ENCODE data around the gene DDX27.

The DDX27 gene

GRCh38 chr20:49225896-49226295 lies 6.7 kb downstream of the DDX27 start:
- Histone ChIP-seq H3K27ac (no peak overlapping the region), H3K4me3 (no peak overlapping the region)
- no peak for DNase-seq (ENCODE audit: low spot score)
- TF ChIP-seq, protein P1, sequence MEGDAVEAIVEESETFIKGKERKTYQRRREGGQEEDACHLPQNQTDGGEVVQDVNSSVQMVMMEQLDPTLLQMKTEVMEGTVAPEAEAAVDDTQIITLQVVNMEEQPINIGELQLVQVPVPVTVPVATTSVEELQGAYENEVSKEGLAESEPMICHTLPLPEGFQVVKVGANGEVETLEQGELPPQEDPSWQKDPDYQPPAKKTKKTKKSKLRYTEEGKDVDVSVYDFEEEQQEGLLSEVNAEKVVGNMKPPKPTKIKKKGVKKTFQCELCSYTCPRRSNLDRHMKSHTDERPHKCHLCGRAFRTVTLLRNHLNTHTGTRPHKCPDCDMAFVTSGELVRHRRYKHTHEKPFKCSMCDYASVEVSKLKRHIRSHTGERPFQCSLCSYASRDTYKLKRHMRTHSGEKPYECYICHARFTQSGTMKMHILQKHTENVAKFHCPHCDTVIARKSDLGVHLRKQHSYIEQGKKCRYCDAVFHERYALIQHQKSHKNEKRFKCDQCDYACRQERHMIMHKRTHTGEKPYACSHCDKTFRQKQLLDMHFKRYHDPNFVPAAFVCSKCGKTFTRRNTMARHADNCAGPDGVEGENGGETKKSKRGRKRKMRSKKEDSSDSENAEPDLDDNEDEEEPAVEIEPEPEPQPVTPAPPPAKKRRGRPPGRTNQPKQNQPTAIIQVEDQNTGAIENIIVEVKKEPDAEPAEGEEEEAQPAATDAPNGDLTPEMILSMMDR (IDR thresholded peaks at IDR 0.05) = no peak

GRCh38 chr20:49228676-49229075 lies 9.5 kb downstream of the DDX27 start:
- no peak overlapping the region for H3K4me3 ChIP-seq
- no peak overlapping the region for H3K27ac ChIP-seq
- TF ChIP-seq, protein P1 (IDR thresholded peaks at IDR 0.05) = no peak
- no peak for DNase-seq (ENCODE audit: low spot score)

DNA sequence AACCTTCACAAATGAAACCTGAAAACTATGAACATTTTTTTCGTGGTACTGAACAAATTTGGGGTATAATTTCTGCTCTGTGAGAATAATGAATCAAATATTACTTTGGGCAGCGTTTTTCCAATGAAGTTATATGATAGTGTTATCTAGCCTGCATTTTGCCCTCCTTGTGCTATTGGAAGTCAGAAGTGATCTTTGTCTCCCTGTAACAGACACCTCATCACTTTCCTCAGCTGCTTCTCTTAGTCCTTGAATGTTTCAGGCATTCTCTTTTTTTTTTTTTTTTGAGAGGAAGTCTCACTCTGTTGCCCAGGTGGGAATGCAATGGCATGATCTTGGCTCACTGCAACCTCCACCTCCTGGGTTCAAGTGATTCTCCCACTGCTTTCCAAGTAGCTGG lies 10.2 kb downstream of the DDX27 start:
- no peak for DNase-seq (ENCODE audit: low spot score)
- Histone ChIP-seq H3K4me3 (no peak overlapping the region), H3K27ac (no peak overlapping the region)
- TF ChIP-seq, protein P1 (IDR thresholded peaks at IDR 0.05) = no peak

- no peak for DNase-seq (ENCODE audit: low spot score)
- Histone ChIP-seq H3K4me3 (no peak overlapping the region), H3K27ac (peak overlapping the region in 1 of 2 donors; percentile 48)
- TF ChIP-seq, protein P1 (IDR thresholded peaks at IDR 0.05) = no peak
Measured at GRCh38 chr20:49230021-49230420, 10.8 kb downstream of the DDX27 start.

- TF ChIP-seq, protein P1 (IDR thresholded peaks at IDR 0.05) = no peak
- Histone ChIP-seq H3K27ac (peak overlapping the region in 1 of 2 donors; percentile 16), H3K4me3 (no peak overlapping the region)
- no peak for DNase-seq (ENCODE audit: low spot score)
Measured at GRCh38 chr20:49230561-49231133, 11.4 kb downstream of the DDX27 start.

- TF ChIP-seq, protein P1 (IDR thresholded peaks at IDR 0.05) = no peak
- Histone ChIP-seq H3K27ac (no peak overlapping the region), H3K4me3 (no peak overlapping the region)
- DNase-seq (ENCODE audit: low spot score) = no peak
Measured at GRCh38 chr20:49231471-49231870, 12.3 kb downstream of the DDX27 start.

GRCh38 chr20:49233226-49233625 lies 14.0 kb downstream of the DDX27 start:
- no peak overlapping the region for H3K4me3 ChIP-seq
- no peak for DNase-seq (ENCODE audit: low spot score)
- TF ChIP-seq, protein P1 (IDR thresholded peaks at IDR 0.05) = no peak
- no peak overlapping the region for H3K27ac ChIP-seq
